NCI-H82 treated with DMSO at 0.1 percent for 48 hours (cell line): ENCODE measurements around the gene TREM1.
"Not testable (repeated sequence)": the region's sequence is repeated elsewhere in the genome, so short reads cannot be mapped to it uniquely, and the experiment has no call there.

ENCODE experiments used
- DNase-seq: peaks from one replicate; lab custom pipeline; 2025; ENCODE audit not compliant: unreplicated experiment; lab: John Stamatoyannopoulos, UW

Gene TREM1

GRCh38 chr6:41262401-41262800 is 24.1 kb downstream of the TREM1 start:
- DNase-seq: no peak

DNA sequence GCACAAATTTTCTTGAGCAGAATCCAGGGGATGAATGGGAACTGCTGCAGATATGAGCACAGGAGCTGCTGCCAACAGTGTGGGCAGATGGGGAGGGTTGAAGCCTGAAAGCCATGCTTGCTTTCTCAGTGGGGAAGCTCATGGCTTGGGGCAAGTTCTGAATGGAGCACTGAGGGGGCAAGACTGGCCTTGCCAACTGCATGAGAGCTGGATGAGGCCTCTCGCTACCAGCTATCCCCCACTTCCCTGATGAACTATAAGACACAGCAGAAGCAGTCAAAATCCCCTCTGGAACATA is 28.3 kb downstream of the TREM1 start:
- no peak for DNase-seq

DNA sequence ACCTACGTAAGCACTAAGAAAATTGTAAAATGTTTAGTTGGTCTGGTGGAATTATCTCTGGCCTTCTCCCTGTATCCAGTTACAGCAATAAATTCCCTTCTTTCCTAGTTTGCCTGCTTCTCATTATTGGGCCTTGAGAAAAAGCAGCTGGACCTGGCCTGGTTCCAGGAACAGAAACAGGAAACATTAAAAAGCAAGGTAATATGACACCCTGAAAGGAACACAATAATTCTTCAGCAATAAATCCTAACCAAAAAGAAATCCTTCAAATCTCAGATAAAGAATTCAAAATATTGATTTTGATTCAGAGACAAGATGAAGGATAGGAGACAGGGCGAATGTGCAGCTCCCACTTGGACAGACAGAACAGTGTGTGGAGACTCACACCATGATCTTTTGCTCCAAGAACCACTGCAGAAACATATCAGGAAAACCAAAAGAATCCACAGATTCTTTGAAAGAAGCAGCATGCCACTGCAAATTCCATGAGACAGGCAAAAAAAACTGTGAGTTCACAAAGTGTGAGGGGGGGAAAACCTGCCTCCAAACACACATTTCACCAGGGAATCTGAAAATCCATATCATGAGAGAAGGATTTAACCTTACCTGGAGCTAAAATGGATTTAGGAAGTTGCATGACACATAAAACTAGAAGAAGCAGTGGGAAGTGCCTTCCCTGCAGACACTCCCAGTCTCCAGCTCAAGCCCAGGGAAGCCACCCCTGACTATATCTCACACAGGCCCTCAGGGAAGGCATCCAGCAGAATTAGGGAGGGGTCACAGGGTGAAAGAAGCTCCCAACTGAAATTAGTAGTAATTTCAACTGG is 28.9 kb downstream of the TREM1 start:
- no peak for DNase-seq

GRCh38 chr6:41256383-41256782 is 30.1 kb downstream of the TREM1 start:
- no peak for DNase-seq

DNA sequence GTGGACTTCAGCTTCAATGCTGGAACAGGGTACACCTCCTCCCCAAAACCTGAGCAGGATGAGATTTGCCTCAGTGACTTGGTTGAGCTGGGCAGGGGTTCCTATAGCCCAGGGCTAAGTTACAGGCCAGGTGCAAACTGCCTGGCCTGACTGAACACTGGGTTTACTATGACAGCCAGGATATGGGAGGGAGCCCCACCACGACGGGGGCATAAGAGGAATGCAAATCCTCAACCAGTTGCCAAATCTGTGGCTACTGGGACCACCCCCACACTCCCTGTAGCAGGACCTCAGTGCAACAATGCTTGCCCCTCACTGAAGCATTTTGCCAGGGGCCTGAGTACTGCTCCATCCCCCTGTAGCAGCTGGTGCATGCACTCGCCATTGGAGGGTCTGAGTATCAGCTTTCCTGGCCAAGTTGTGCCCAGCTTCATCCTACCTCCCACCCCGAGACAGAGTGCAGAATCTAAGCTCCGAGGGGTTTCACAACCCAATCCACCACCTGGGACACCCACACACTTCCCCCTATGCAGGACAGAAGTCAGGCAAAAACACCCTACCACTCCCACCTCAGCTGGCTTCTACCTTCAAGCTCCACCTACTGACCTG is 30.7 kb downstream of the TREM1 start:
- no peak for DNase-seq

DNA sequence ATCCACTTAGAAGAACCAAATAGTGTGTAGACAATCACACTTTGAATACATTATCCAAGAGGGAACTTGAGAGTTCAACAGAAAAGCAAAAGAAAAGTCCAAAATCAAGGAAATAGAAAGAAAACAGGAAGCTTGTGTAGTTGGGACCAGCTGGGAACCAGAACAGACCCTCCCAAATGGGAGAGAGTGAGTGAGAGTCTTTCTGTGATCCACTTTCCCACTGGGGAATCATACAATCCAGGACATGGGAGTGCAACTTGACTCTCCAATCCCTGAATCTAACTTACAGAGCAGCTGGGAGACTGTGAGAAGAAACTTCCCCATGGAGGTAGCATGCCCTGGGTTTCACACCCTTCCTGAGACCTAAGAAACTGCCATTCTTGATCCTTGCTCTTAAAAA is 31.4 kb downstream of the TREM1 start:
- no peak for DNase-seq

GRCh38 chr6:41252401-41253169 is 33.9 kb downstream of the TREM1 start:
- DNase-seq: no peak

- DNase-seq: no peak
Observed at GRCh38 chr6:41247882-41248705, 38.4 kb downstream of the TREM1 start.

GRCh38 chr6:41247288-41247865 is 39.1 kb downstream of the TREM1 start:
- DNase-seq: no peak

GRCh38 chr6:41246529-41246928 is 40.0 kb downstream of the TREM1 start:
- not testable (repeated sequence) for DNase-seq

GRCh38 chr6:41239467-41240159 is 46.9 kb downstream of the TREM1 start:
- no peak for DNase-seq

DNA sequence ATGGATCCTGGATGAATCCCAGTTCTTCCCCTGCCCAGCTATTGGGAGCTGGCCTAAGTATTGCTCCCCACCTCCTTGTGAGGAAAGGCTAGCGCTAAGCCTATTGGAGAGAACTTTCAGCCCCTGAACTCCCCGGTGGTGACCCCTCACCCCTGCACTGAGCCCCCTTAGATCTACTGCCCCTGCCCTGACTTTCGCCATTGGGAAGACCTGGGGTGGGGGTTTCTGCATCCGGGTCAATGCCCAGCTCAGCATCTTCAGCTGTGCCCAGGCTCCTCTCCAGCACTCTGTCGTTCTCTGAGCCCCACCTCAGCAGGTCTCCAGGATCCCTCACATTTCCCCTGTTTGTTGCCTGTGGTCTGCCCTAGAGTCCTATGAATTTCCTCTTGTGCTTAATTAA is 49.4 kb downstream of the TREM1 start:
- no peak for DNase-seq

DNA sequence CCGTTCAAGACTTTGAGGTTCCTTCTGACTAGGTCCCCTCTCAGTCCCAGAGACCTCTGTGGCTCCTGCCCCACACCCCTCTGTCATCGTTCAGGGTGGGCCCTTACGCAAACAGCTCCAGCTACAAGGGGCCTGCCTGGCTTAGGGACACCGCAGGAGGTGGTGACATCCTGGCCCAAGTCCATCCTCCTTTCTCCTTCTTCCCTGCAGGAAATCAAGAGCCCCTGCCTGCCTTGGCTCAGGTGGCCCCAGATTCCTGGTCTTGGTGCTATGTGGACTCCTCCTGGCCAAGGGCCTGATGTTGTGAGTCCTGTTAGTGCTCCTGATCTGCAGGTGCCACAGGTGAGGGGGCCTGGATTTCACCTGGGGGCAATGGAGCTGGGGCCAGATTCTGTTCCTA is 50.2 kb downstream of the TREM1 start:
- no peak for DNase-seq

- no peak for DNase-seq
Observed at GRCh38 chr6:41232667-41233066, 53.8 kb downstream of the TREM1 start.

GRCh38 chr6:41231246-41231645 is 55.2 kb downstream of the TREM1 start:
- DNase-seq: no peak

GRCh38 chr6:41229721-41230120 is 56.8 kb downstream of the TREM1 start:
- DNase-seq: no peak

- no peak for DNase-seq
Observed at GRCh38 chr6:41228616-41229015, 57.9 kb downstream of the TREM1 start.

DNA sequence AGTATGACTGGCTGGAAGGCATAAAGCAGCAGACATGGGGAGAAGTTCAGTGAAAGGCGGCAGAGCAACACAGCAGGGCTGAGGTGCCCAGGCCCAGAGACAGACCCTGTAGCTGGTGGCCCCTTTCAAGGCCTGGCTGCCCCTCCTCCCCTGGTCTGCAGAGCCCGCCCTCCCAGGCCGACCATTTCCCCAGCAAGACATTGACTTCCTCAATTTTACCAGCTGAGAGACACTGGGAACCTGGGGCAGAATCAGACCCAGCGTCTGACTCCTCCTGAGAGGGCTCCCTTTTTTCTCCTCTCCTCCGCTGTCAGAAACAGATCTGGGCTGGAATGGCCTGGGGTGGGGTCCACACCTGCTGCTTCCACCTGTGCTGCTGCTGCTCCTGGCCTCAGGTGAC is 58.4 kb downstream of the TREM1 start, which contains the start of gene TREML4:
Gene TREML4, plus strand, starts transcription at position 254 of the 400 bp plus-strand sequence. Its CDS starts 79 bp downstream, at position 333.
- no peak for DNase-seq

- DNase-seq: no peak
Observed at GRCh38 chr6:41226752-41227151, 59.7 kb downstream of the TREM1 start.

DNA sequence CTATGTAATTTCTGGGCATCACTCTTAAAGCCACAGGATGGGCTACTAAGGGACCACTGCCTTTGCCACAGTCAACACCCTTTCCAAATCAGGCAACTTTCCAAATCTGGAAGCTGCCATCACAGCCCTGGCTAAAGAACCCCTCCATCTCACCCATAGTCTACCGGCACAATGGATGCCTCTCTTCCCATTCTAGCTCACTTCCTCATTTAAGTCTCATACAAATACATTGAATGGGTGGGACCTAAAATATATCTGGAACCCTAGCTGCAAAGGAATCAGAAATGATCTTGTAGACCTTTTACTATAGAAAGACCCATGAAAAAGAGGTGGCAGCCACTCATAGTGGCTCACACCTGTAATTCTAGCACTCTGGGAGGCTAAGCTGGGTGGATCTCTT is 61.7 kb downstream of the TREM1 start:
- no peak for DNase-seq
